Activated T-helper 1 cell treated with Interleukin-2 at 50 U/mL for 16 hours (primary cell): ENCODE measurements around the gene FXYD4.
A peak's percentile ranks its signal among the peaks of the same experiment; 100 is the strongest.
"Not testable (repeated sequence)": the region's sequence is repeated elsewhere in the genome, so short reads cannot be mapped to it uniquely, and the experiment has no call there.

ENCODE experiments used
- DNase-seq: peaks from one replicate; pipeline ENCODE4 v3.0.0-alpha.2; 2020; ENCODE audit warnings: low read depth

Gene FXYD4

GRCh38 chr10:43419997-43420368 lies 48.5 kb downstream of the FXYD4 start:
- DNase-seq: no peak

GRCh38 chr10:43420369-43421200 lies 49.1 kb downstream of the FXYD4 start:
- peak; percentile 73 for DNase-seq

GRCh38 chr10:43421201-43421507 lies 49.7 kb downstream of the FXYD4 start:
- no peak for DNase-seq

DNA sequence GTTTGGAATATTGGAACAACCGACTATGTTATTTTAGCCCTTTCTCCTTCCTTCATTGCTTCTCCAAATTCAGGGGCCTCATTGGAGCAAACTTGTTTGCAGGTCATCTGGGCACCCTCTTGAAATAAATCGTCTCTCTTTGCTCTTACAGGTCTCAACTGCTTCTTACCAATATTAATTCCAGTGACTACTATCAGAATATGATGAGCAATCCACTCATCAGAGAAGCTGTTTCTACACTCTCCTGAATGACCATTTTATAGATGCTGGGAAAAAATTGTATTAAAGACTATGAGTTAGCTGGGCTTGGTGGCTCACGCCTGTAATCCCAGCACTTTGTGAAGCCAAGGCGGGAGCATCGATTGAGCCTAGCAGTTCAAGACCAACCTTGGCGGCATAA lies 50.1 kb downstream of the FXYD4 start:
- DNase-seq: no peak

- not testable (repeated sequence) for DNase-seq
Observed at GRCh38 chr10:43421944-43422343, 50.5 kb downstream of the FXYD4 start.

DNA sequence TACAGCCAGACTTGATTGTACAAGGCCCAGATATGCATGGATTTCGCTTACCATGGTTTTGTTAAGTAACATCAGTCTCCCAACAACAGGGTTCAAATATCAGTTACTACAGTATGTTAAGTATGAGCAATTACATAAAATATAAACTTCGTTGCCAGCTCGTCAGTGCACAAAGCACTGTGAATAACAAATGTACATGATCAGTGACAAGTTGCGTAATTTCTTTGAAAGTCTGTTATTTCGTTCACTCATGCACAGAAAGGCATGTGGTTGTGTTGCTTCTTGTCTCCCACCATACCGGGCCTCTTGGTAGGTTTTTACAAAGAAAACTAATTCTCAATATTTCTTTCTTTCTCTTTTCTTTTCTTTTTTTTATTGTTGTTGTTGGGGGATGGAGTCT lies 53.0 kb downstream of the FXYD4 start:
- no peak for DNase-seq
